Measurements from ENCODE around the gene RUNX2. TPM values are rescaled to one million over a fixed set of nuclear protein-coding genes. Genes with fewer than 3 reads are reported as not detected.

The RUNX2 gene
- total RNA-seq, 1 donor from 2014 or later, result 3.7 TPM

GRCh38 chr6:45532721-45533210 lies 204.6 kb downstream of the RUNX2 start:
- no peak for TF ChIP-seq CTCF (IDR thresholded peaks at IDR 0.05)
- intact Hi-C loops (cut with DNase I), result no loop called here
- DNase-seq (no peak), ATAC-seq (peak; percentile 41 to 72)
- Histone ChIP-seq H3K36me3 (no peaks in the 10 kb centered on the region), H3K4me1 (no peaks in the 10 kb centered on the region), H3K4me3 (peak overlapping the region; percentile 35), H3K27ac (peak overlapping the region; percentile 7), H3K9me3 (no peaks in the 10 kb centered on the region), H3K27me3 (ENCODE audit: low read depth) (no peaks in the 10 kb centered on the region)

- no peaks in the 10 kb centered on the region for H3K27me3 ChIP-seq (ENCODE audit: low read depth)
- intact Hi-C loops (cut with DNase I), result no loop called here
- ATAC-seq (no peak), DNase-seq (no peak)
- H3K27ac ChIP-seq, result peak overlapping the region; percentile 7
- H3K9me3 ChIP-seq, result no peaks in the 10 kb centered on the region
- no peaks in the 10 kb centered on the region for H3K36me3 ChIP-seq
- peak overlapping the region; percentile 35 for H3K4me3 ChIP-seq
- H3K4me1 ChIP-seq, result no peaks in the 10 kb centered on the region
- no peak for TF ChIP-seq CTCF (IDR thresholded peaks at IDR 0.05)
Observed at GRCh38 chr6:45533386-45533785, 205.3 kb downstream of the RUNX2 start.

- intact Hi-C loops (cut with DNase I), result no loop called here
- no peaks in the 10 kb centered on the region for H3K9me3 ChIP-seq
- no peak overlapping the region for H3K4me3 ChIP-seq
- no peaks in the 10 kb centered on the region for H3K4me1 ChIP-seq
- no peak for DNase-seq
- H3K27me3 ChIP-seq (ENCODE audit: low read depth), result no peaks in the 10 kb centered on the region
- no peak overlapping the region for H3K27ac ChIP-seq
- no peaks in the 10 kb centered on the region for H3K36me3 ChIP-seq
- no peak for TF ChIP-seq CTCF (IDR thresholded peaks at IDR 0.05)
- ATAC-seq, result no peak
Observed at GRCh38 chr6:45535933-45536332, 207.8 kb downstream of the RUNX2 start.

- H3K4me3 ChIP-seq, result no peak overlapping the region
- H3K27me3 ChIP-seq (ENCODE audit: low read depth), result no peaks in the 10 kb centered on the region
- TF ChIP-seq CTCF (IDR thresholded peaks at IDR 0.05), result no peak
- H3K27ac ChIP-seq, result no peak overlapping the region
- intact Hi-C loops (cut with DNase I), result no loop called here
- H3K4me1 ChIP-seq, result no peaks in the 10 kb centered on the region
- no peaks in the 10 kb centered on the region for H3K36me3 ChIP-seq
- H3K9me3 ChIP-seq, result no peaks in the 10 kb centered on the region
- no peak for DNase-seq
- no peak for ATAC-seq
Observed at GRCh38 chr6:45537539-45537938, 209.4 kb downstream of the RUNX2 start.

GRCh38 chr6:45538641-45539547 lies 210.8 kb downstream of the RUNX2 start:
- TF ChIP-seq CTCF (IDR thresholded peaks at IDR 0.05), result no peak
- no peak for DNase-seq
- H3K4me1 ChIP-seq, result no peaks in the 10 kb centered on the region
- no peaks in the 10 kb centered on the region for H3K27me3 ChIP-seq (ENCODE audit: low read depth)
- no peak for ATAC-seq
- no peak overlapping the region for H3K27ac ChIP-seq
- no peaks in the 10 kb centered on the region for H3K9me3 ChIP-seq
- H3K36me3 ChIP-seq, result no peaks in the 10 kb centered on the region
- H3K4me3 ChIP-seq, result no peak overlapping the region
- intact Hi-C loops (cut with DNase I), result no loop called here

Measured in lower lobe of right lung (tissue), 2 donors.